Retinal pigment epithelial cell (primary cell): ENCODE data around the gene VSIG10L2.

Experiments
- DNase-seq: peaks from one replicate; pipeline ENCODE4 v3.0.0-alpha.2; 2010; ENCODE audit warnings: low read depth
- H3K4me3 ChIP-seq: 2 replicates; pipeline ENCODE4 v1.5.1; 2011; ENCODE audit warnings: mild to moderate bottlenecking, low read length, control low read depth, moderate library complexity
- TF ChIP-seq, protein P1 (sequence below): conservative IDR thresholded peaks from 2 replicates; pipeline ENCODE4 v1.5.1; 2011; ENCODE audit warnings: low read depth, low read length, control low read depth, inconsistent platforms

The VSIG10L2 gene

DNA sequence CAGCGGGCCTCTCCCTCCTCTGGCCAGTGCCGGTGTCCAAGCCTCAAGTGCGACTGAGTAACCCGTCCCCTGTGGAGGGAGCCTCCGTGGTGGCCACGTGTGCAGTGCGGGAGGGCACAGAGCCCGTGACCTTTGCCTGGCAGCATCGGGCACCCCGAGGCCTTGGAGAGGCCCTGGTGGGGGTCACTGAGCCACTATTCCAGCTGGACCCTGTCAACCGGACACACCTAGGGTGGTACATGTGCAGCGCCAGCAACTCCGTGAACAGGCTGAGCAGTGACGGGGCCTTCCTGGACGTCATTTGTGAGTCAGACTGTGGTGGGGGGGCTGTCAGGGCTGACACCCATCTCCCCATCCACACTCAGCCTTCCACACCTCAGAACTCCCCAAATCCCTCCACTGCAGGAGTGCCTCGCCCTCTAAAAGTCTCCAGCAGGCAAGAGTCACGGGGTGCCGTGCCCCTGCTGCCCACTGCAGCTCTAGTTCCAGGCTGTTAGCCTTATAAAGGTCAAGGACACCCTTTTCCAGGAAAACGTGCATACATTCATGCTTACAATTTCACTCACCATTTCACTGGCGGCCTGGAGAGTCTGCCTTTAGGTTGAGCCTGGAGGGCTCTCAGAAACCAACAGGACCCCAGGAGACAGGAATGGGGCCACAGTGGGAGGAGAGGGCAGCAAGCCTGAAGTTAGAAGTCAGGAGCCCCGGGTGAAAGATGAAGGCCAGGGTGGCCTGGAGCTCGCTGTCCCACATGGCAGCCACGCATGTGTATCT lies 2.6 kb downstream of the VSIG10L2 start:
- no peak overlapping the region for H3K4me3 ChIP-seq
- TF ChIP-seq, protein P1, sequence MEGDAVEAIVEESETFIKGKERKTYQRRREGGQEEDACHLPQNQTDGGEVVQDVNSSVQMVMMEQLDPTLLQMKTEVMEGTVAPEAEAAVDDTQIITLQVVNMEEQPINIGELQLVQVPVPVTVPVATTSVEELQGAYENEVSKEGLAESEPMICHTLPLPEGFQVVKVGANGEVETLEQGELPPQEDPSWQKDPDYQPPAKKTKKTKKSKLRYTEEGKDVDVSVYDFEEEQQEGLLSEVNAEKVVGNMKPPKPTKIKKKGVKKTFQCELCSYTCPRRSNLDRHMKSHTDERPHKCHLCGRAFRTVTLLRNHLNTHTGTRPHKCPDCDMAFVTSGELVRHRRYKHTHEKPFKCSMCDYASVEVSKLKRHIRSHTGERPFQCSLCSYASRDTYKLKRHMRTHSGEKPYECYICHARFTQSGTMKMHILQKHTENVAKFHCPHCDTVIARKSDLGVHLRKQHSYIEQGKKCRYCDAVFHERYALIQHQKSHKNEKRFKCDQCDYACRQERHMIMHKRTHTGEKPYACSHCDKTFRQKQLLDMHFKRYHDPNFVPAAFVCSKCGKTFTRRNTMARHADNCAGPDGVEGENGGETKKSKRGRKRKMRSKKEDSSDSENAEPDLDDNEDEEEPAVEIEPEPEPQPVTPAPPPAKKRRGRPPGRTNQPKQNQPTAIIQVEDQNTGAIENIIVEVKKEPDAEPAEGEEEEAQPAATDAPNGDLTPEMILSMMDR: no peak
- DNase-seq: no peak

DNA sequence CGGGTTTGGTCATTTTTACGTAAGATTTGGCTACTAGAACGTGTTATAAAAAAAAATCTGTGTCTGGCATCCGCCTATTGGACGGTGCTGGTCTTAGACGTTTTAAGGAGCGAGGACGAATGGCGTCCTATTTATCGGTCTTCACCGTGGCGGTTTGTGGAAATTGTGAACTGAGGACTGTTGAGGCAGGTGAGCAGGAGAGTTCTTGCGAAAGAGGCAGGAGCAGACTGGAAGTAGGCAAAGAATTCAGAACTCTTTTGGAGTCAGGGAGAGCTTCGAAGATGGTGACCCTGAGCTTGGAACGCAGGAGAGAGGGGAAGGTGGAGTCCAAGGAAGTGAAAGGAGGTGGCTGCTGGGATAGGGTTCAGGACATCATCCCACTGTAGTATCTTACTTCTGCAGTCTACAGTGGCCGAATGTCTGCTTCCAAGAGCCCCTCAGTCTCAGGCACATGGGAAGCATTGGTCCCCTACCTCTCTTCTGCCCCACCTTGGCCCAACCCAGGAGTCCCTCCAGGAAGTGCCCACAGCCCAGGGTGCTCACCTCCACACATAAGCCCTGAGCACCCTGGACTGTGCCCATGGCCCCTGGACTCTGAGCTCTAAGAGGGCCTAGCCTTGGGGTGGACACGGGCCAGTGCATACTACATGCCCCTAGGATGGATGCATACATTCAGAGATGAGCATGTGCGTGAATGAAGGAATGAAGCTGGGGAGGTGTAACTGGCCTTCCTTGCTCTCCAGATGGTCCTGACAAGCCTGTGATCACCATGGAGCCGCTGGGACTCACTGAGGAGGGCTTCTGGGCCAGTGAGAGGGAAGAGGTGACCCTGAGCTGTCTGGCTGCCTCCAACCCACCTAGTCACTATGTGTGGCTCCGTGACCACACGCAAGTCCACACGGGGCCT lies 3.7 kb downstream of the VSIG10L2 start:
- H3K4me3 ChIP-seq: no peak overlapping the region
- TF ChIP-seq, protein P1: no peak
- no peak for DNase-seq

DNA sequence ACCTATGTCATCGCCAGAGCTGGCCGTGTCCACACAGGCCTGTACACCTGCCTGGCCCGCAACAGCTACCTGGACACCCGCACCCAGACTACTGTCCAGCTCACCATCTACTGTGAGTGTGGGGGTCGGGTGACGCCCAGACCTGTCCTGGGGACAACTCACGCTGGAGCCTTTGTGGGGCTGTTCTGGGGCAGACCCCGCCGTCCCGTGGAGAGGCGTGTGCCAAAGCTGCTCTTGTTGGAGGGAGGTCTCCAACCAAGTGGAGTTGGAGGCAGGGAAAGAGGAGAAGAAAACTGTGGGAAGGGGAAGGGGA lies 4.3 kb downstream of the VSIG10L2 start:
- no peak overlapping the region for H3K4me3 ChIP-seq
- TF ChIP-seq, protein P1: no peak
- no peak for DNase-seq

DNA sequence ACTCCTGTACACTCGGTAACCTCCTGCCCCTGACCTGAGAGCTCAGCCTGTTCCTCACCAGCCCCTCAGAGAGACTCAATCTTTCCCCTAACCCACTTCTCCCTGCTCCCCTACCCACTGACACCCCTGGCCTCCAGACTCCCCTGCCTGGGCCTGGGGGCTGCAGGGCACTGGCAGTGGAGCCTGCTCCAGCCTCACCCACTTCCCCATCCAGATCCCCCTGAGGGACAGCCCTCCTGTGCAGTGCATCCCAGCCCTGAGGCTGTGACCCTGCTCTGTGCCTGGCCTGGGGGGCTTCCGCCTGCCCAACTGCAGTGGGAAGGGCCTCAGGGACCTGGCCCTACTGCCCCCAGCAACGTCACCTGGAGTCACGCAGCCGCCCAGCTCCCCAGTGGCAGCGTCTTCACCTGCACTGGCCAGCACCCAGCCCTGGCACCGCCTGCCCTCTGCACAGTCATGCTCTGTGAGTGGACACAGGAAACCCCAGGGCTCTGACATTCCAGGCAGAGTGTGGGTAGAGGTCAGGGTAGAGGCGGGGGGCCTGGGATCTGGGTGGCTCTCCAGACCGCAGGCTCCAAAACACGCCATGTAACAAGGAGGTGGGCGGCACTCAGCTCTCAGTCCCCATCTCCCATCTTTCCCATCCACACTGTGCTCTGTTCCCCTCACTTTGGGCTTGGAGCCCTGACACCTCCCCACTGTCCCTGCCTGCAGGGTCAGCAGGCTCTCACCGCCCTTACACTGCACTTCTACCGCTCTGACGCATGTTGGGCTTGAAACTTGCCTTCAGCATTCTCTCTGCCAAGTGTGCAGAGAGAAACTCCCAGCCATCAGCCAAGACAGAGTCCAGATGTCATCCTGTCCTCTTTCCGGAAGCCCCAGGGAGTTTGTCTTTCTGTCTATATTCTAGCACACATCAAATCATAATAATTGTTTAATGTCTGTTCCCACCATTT lies 5.1 kb downstream of the VSIG10L2 start:
- DNase-seq: no peak
- H3K4me3 ChIP-seq: no peak overlapping the region
- TF ChIP-seq, protein P1: no peak

DNA sequence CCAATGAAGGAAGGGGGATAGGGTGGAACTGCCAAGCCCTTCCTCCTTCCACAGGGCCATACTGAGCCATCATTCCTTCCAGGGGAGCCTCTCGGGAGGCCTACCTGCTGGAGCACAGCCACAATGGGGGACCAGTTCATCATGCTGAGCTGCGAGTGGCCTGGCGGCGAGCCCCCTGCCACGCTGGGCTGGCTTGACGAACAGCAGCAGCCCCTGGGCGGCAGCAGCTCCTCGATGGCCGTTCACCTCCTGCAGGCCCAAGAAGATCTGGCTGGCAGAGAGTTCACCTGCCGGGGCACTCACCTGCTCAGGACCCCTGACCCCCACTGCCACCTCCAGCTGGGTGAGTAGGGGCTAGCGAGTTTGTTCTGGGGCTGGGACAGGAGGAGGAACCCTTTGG lies 5.9 kb downstream of the VSIG10L2 start:
- TF ChIP-seq, protein P1: no peak
- DNase-seq: no peak
- H3K4me3 ChIP-seq: no peak overlapping the region

DNA sequence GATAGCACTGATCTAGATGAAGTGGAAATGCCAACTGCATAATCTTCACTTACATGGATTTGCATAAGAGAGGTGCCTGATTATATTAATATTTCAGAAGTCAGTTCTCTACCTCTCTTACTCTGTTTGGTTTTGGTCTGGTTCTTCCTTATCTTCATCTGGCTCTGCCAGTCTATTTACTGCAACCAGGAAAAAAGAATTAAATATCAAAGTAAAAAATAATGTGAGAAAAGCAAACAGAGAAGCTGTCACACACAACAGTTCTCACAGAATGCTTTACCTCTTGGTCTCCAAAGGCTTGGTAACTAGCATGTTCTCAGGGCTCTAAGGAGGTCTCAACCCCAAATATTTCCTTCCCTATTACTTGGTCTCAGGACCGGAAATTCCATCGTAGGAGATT lies 6.7 kb downstream of the VSIG10L2 start:
- no peak overlapping the region for H3K4me3 ChIP-seq
- TF ChIP-seq, protein P1: no peak
- no peak for DNase-seq
